Activated CD8-positive, alpha-beta memory T cell treated with anti-CD3 and anti-CD28 coated beads, Interleukin-2, amount 10 ng/mL, durations not matched to agents 7 days and 5 days (primary cell): ENCODE data around the gene KCNN3. TPM values are rescaled to one million over a fixed set of nuclear protein-coding genes. Genes with fewer than 3 reads are reported as not detected.

ENCODE experiments used
- ATAC-seq: fragments of 150-1000 bp; cut with Tn5 transposase; one replicate; pipeline ENCODE4 v1.10.0; 2021; ENCODE audit warnings: moderate library complexity
- CTCF ChIA-PET: fragments of 350-600 bp; sonication (Branson Sonifier 250); formaldehyde crosslinking; loops from one replicate; lab custom pipeline; 2021; ENCODE audit warnings: antibody characterized with exemption; lab: Charles Lee
- DNase-seq: peaks from one replicate; pipeline ENCODE4 v3.0.0-alpha.2; 2020
- H3K27ac Mint-ChIP-seq: one replicate; pipeline ENCODE4 v1.8.0; 2021; ENCODE audit warnings: mild to moderate bottlenecking, mixed read lengths
- H3K27me3 Mint-ChIP-seq: one replicate; pipeline ENCODE4 v1.8.0; 2021; ENCODE audit warnings: mixed read lengths
- H3K36me3 Mint-ChIP-seq: one replicate; pipeline ENCODE4 v1.8.0; 2021; ENCODE audit warnings: mild to moderate bottlenecking, mixed read lengths
- H3K4me1 Mint-ChIP-seq: one replicate; pipeline ENCODE4 v1.8.0; 2021; ENCODE audit warnings: mixed read lengths
- H3K4me3 Mint-ChIP-seq: one replicate; pipeline ENCODE4 v1.8.0; 2021; ENCODE audit warnings: mild to moderate bottlenecking, moderate library complexity, mixed read lengths
- H3K9me3 Mint-ChIP-seq: one replicate; pipeline ENCODE4 v1.8.0; 2022; ENCODE audit warnings: low read depth, mixed read lengths
- total RNA-seq, 2 experiments: library from RNA; stranded (reverse); gene quantifications; one replicate each; pipeline ENCODE4 v1.2.3, GENCODE V29; 2021

KCNN3 gene
- total RNA-seq, 2 experiments from 2014 or later: 0.02 TPM; not detected in 1

GRCh38 chr1:154852845-154853244, 17.2 kb downstream of the KCNN3 start:
- Mint-ChIP-seq H3K36me3 (no peaks in the 10 kb centered on the region), H3K9me3 (no peaks in the 10 kb centered on the region), H3K27me3 (peaks cover 26% of the 10 kb centered on the region), H3K4me3 (no peak overlapping the region), H3K4me1 (peaks cover 14% of the 10 kb centered on the region), H3K27ac (no peak overlapping the region)
- DNase-seq (no peak), ATAC-seq (no peak)
- CTCF ChIA-PET: interaction anchor here (0.7 kb wide), 2 partner anchors 25 to 69 kb away, joined by 3 read pairs; no protein-coding TSS in a partner anchor

- CTCF ChIA-PET: no interaction called here
- H3K36me3 Mint-ChIP-seq: no peaks in the 10 kb centered on the region
- no peak overlapping the region for H3K27ac Mint-ChIP-seq
- H3K4me3 Mint-ChIP-seq: no peak overlapping the region
- no peaks in the 10 kb centered on the region for H3K9me3 Mint-ChIP-seq
- DNase-seq: no peak
- ATAC-seq: no peak
- peaks cover 25% of the 10 kb centered on the region for H3K27me3 Mint-ChIP-seq
- peaks cover 10% of the 10 kb centered on the region for H3K4me1 Mint-ChIP-seq
These were observed 18.5 kb downstream of the KCNN3 start for GRCh38 chr1:154851392-154852177.

- ATAC-seq: peak; percentile 73
- H3K27ac Mint-ChIP-seq: no peak overlapping the region
These were observed 20.4 kb downstream of the KCNN3 start for GRCh38 chr1:154849645-154850131.

GRCh38 chr1:154848983-154849382, 21.1 kb downstream of the KCNN3 start:
- no peak for ATAC-seq

More at GRCh38 chr1:154849645-154850131, 20.4 kb downstream of the KCNN3 start:
- DNase-seq: peak; percentile 48
- no peaks in the 10 kb centered on the region for H3K36me3 Mint-ChIP-seq
- CTCF ChIA-PET: interaction anchor here (0.6 to 2.1 kb wide), 7 partner anchors 13 to 808 kb away, joined by 3 to 5 read pairs (median 4); no protein-coding TSS in a partner anchor
- peaks cover 25% of the 10 kb centered on the region for H3K27me3 Mint-ChIP-seq
- peaks cover 10% of the 10 kb centered on the region for H3K4me1 Mint-ChIP-seq
- H3K4me3 Mint-ChIP-seq: no peak overlapping the region
- no peaks in the 10 kb centered on the region for H3K9me3 Mint-ChIP-seq

GRCh38 chr1:154847891-154848290, 22.2 kb downstream of the KCNN3 start:
- ATAC-seq: no peak
- H3K27ac Mint-ChIP-seq: no peak overlapping the region
- H3K4me3 Mint-ChIP-seq: no peak overlapping the region
- H3K9me3 Mint-ChIP-seq: no peaks in the 10 kb centered on the region
- CTCF ChIA-PET: no interaction called here
- H3K36me3 Mint-ChIP-seq: no peaks in the 10 kb centered on the region
- peaks cover 25% of the 10 kb centered on the region for H3K27me3 Mint-ChIP-seq
- DNase-seq: no peak
- peaks cover 10% of the 10 kb centered on the region for H3K4me1 Mint-ChIP-seq

More at GRCh38 chr1:154848983-154849382, 21.1 kb downstream of the KCNN3 start:
- DNase-seq: no peak
- Mint-ChIP-seq H3K27me3 (peaks cover 25% of the 10 kb centered on the region), H3K9me3 (no peaks in the 10 kb centered on the region), H3K27ac (no peak overlapping the region), H3K4me1 (peaks cover 10% of the 10 kb centered on the region), H3K36me3 (no peaks in the 10 kb centered on the region), H3K4me3 (no peak overlapping the region)
- CTCF ChIA-PET: interaction anchor here (1.1 to 2.1 kb wide), 4 partner anchors 14 to 88 kb away, joined by 3 to 5 read pairs (median 5); no protein-coding TSS in a partner anchor

GRCh38 chr1:154846565-154847442, 23.3 kb downstream of the KCNN3 start:
- CTCF ChIA-PET: no interaction called here
- no peak overlapping the region for H3K27ac Mint-ChIP-seq

GRCh38 chr1:154845879-154846278, 24.2 kb downstream of the KCNN3 start:
- CTCF ChIA-PET: no interaction called here
- ATAC-seq (no peak), DNase-seq (no peak)
- H3K36me3 Mint-ChIP-seq: no peaks in the 10 kb centered on the region
- no peak overlapping the region for H3K4me3 Mint-ChIP-seq
- peaks cover 12% of the 10 kb centered on the region for H3K4me1 Mint-ChIP-seq
- H3K9me3 Mint-ChIP-seq: no peaks in the 10 kb centered on the region
- no peak overlapping the region for H3K27ac Mint-ChIP-seq
- peaks cover 20% of the 10 kb centered on the region for H3K27me3 Mint-ChIP-seq

More at GRCh38 chr1:154846565-154847442, 23.3 kb downstream of the KCNN3 start:
- Mint-ChIP-seq H3K27me3 (peaks cover 25% of the 10 kb centered on the region), H3K4me1 (peaks cover 12% of the 10 kb centered on the region), H3K4me3 (no peak overlapping the region), H3K36me3 (no peaks in the 10 kb centered on the region), H3K9me3 (no peaks in the 10 kb centered on the region)
- ATAC-seq (no peak), DNase-seq (no peak)

GRCh38 chr1:154845174-154845573, 24.9 kb downstream of the KCNN3 start:
- no peaks in the 10 kb centered on the region for H3K9me3 Mint-ChIP-seq
- H3K27ac Mint-ChIP-seq: no peak overlapping the region
- DNase-seq: no peak
- H3K27me3 Mint-ChIP-seq: peaks cover 20% of the 10 kb centered on the region
- CTCF ChIA-PET: no interaction called here
- peaks cover 12% of the 10 kb centered on the region for H3K4me1 Mint-ChIP-seq
- ATAC-seq: no peak
- no peaks in the 10 kb centered on the region for H3K36me3 Mint-ChIP-seq
- H3K4me3 Mint-ChIP-seq: no peak overlapping the region

- H3K36me3 Mint-ChIP-seq: no peaks in the 10 kb centered on the region
- CTCF ChIA-PET: no interaction called here
- H3K4me1 Mint-ChIP-seq: peaks cover 3% of the 10 kb centered on the region
- peaks cover 16% of the 10 kb centered on the region for H3K27me3 Mint-ChIP-seq
- no peak overlapping the region for H3K27ac Mint-ChIP-seq
- H3K4me3 Mint-ChIP-seq: no peak overlapping the region
- DNase-seq: no peak
- no peak for ATAC-seq
- no peaks in the 10 kb centered on the region for H3K9me3 Mint-ChIP-seq
These were observed 25.8 kb downstream of the KCNN3 start for GRCh38 chr1:154844297-154844681.

GRCh38 chr1:154843636-154844296, 26.3 kb downstream of the KCNN3 start:
- no peak overlapping the region for H3K27ac Mint-ChIP-seq
- DNase-seq (no peak), ATAC-seq (no peak)
- H3K4me3 Mint-ChIP-seq: no peak overlapping the region
- CTCF ChIA-PET: no interaction called here
- no peaks in the 10 kb centered on the region for H3K36me3 Mint-ChIP-seq
- H3K9me3 Mint-ChIP-seq: no peaks in the 10 kb centered on the region
- peaks cover 12% of the 10 kb centered on the region for H3K27me3 Mint-ChIP-seq
- H3K4me1 Mint-ChIP-seq: peaks cover 2% of the 10 kb centered on the region

GRCh38 chr1:154842635-154843034, 27.4 kb downstream of the KCNN3 start:
- H3K4me3 Mint-ChIP-seq: no peak overlapping the region
- H3K27me3 Mint-ChIP-seq: peaks cover 12% of the 10 kb centered on the region

GRCh38 chr1:154841384-154841783, 28.7 kb downstream of the KCNN3 start:
- Mint-ChIP-seq H3K27ac (no peak overlapping the region), H3K9me3 (no peaks in the 10 kb centered on the region), H3K4me3 (no peak overlapping the region), H3K36me3 (no peaks in the 10 kb centered on the region), H3K4me1 (peaks cover 2% of the 10 kb centered on the region), H3K27me3 (peaks cover 15% of the 10 kb centered on the region)
- CTCF ChIA-PET: interaction anchor here (0.6 to 1.1 kb wide), 3 partner anchors 59 to 1134 kb away, joined by 3 to 4 read pairs (median 3); no protein-coding TSS in a partner anchor
- ATAC-seq (no peak), DNase-seq (no peak)

More at GRCh38 chr1:154842635-154843034, 27.4 kb downstream of the KCNN3 start:
- H3K27ac Mint-ChIP-seq: no peak overlapping the region
- no peak for ATAC-seq
- H3K4me1 Mint-ChIP-seq: peaks cover 2% of the 10 kb centered on the region
- H3K9me3 Mint-ChIP-seq: no peaks in the 10 kb centered on the region
- no peaks in the 10 kb centered on the region for H3K36me3 Mint-ChIP-seq
- CTCF ChIA-PET: interaction anchor here (0.8 to 1.0 kb wide), 2 partner anchors 36 to 82 kb away, joined by 3 read pairs; no protein-coding TSS in a partner anchor
- no peak for DNase-seq
